Measurements from ENCODE around the gene BDP1.

DNA sequence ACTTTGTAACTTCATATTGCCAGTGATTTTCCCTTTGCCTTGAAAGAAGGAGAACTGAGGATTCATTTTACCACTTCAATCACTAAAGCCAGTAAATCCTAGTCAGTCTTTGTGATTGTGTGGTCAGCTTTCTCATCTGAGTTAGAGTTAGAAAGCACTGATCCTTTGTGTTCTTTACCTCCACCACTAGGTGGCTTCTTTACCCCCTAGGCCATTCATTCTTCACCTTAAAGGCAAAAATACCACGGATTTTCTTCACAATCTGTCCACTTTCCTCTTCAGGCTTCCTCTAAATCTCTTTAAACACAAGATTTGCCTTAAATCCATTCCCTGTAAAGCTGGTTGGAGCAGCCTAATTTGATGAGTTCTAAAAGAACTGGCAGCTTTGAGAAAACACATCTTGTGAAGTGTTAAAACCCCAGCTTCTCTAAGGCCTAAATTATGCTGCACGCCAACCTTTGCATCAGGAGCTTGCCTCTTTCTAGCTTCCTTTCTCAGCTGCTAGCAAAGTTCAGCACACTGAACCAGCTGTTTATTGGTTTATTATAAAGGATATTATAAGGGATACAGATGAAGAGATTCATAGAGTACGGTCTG lies 20.4 kb downstream of the BDP1 start:
- TF ChIP-seq POLR2A (IDR thresholded peaks at IDR 0.05): no peak
- TF ChIP-seq EP300 (IDR thresholded peaks at IDR 0.05): no peak

Data from upper lobe of left lung (tissue), 4 donors.